Tibial nerve (tissue), 3 donors: ENCODE results near the gene FPGS.

Experiments used
- POLR2A ChIP-seq, 2 donors: fragments of 450-650 bp; IDR thresholded peaks; one replicate each; pipeline ENCODE4 v1.6.1; 2017; ENCODE audit warnings: antibody characterized with exemption in 2 of 2, mild to moderate bottlenecking in 2 of 2, moderate library complexity in 2 of 2
- TF ChIP-seq, protein P1 (sequence below), 5 experiments: fragments of 200-600 bp in 3 of 5; fragments of 450-650 bp in 2 of 5; sonication (generic) in 3 of 5; IDR thresholded peaks; one replicate each; pipeline ENCODE4 v1.5.1; 2016 to 2019; ENCODE audit warnings: antibody characterized with exemption in 5 of 5, mild to moderate bottlenecking in 3 of 5, moderate library complexity in 2 of 5

DNA sequence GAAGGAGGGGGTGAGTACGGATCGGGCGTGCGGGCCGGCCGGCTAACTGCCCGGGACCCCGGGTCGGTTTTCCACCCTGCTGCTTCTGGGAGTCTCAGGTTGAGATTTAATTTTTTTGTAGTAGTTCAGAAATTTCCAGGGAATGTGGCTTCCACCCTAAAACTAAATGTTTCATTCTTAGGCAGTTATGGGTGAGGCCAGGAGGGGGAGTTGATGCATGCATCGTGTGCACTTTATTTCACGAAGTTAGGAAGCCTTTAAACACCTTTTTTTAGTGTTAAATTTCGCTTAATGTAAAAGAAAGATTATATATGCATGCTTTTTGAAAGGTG lies 15.9 kb upstream of the FPGS start:
- no peak for TF ChIP-seq POLR2A (IDR thresholded peaks at IDR 0.05)
- TF ChIP-seq, protein P1, sequence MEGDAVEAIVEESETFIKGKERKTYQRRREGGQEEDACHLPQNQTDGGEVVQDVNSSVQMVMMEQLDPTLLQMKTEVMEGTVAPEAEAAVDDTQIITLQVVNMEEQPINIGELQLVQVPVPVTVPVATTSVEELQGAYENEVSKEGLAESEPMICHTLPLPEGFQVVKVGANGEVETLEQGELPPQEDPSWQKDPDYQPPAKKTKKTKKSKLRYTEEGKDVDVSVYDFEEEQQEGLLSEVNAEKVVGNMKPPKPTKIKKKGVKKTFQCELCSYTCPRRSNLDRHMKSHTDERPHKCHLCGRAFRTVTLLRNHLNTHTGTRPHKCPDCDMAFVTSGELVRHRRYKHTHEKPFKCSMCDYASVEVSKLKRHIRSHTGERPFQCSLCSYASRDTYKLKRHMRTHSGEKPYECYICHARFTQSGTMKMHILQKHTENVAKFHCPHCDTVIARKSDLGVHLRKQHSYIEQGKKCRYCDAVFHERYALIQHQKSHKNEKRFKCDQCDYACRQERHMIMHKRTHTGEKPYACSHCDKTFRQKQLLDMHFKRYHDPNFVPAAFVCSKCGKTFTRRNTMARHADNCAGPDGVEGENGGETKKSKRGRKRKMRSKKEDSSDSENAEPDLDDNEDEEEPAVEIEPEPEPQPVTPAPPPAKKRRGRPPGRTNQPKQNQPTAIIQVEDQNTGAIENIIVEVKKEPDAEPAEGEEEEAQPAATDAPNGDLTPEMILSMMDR (IDR thresholded peaks at IDR 0.05): peak in 2 of 5 experiments; percentile 42 to 49
